ENCODE measurements around the gene PCOLCE2.

- TF ChIP-seq CTCF (optimal IDR thresholded peaks at IDR 0.05 in 1 of 3, IDR thresholded peaks at IDR 0.05 in 1 of 3, conservative IDR thresholded peaks at IDR 0.05 in 1 of 3; ENCODE audit: extremely low read depth in 1 of 3, insufficient read depth in 2 of 3, low read length in 3 of 3) (no peak), EZH2 (IDR thresholded peaks at IDR 0.05; ENCODE audit: low read length) (no peak)
Observed at GRCh38 chr3:142837526-142837925, 51.4 kb downstream of the PCOLCE2 start.
